RWPE2 (cell line): ENCODE data around the gene PDE8B.

Experiments
- ATAC-seq: fragments of 200-7000 bp; cut with Tn5 transposase; 3 replicates; pipeline ENCODE4 v1.9.1; 2021; ENCODE audit warnings: low read depth
- DNase-seq: peaks from one replicate; pipeline ENCODE4 v3.0.0-alpha.2; 2020; ENCODE audit warnings: low spot score
- H3K27ac ChIP-seq: fragments of 450-650 bp; 2 replicates; pipeline ENCODE4 v1.5.1; 2017; ENCODE audit warnings: mild to moderate bottlenecking; ENCODE audit not compliant: poor library complexity, severe bottlenecking
- H3K27me3 ChIP-seq: fragments of 250-450 bp; sonication (Bioruptor Pico); 2 replicates; pipeline ENCODE4 v1.5.1; 2021; ENCODE audit warnings: mild to moderate bottlenecking, moderate library complexity; ENCODE audit not compliant: insufficient read depth, poor library complexity, severe bottlenecking
- H3K36me3 ChIP-seq: fragments of 250-450 bp; sonication (Bioruptor Pico); 2 replicates; pipeline ENCODE4 v1.5.1; 2020; ENCODE audit warnings: low read depth, mild to moderate bottlenecking, moderate library complexity
- H3K4me1 ChIP-seq: fragments of 250-450 bp; sonication (Bioruptor Pico); 2 replicates; pipeline ENCODE4 v1.5.1; 2021; ENCODE audit warnings: mild to moderate bottlenecking, moderate library complexity; ENCODE audit not compliant: insufficient read depth, poor library complexity, severe bottlenecking
- H3K4me3 ChIP-seq: fragments of 250-450 bp; sonication (Bioruptor Pico); 2 replicates; pipeline ENCODE4 v1.5.1; 2021; ENCODE audit warnings: mild to moderate bottlenecking, moderate library complexity; ENCODE audit not compliant: severe bottlenecking
- H3K9me3 ChIP-seq: fragments of 250-450 bp; sonication (Bioruptor Pico); 2 replicates; pipeline ENCODE4 v1.5.1; 2021; ENCODE audit warnings: mild to moderate bottlenecking, moderate library complexity; ENCODE audit not compliant: severe bottlenecking
- CTCF ChIP-seq: fragments of 450-650 bp; IDR thresholded peaks from one replicate; pipeline ENCODE4 v1.5.1; 2017; ENCODE audit warnings: mild to moderate bottlenecking, moderate library complexity; ENCODE audit not compliant: poor library complexity, severe bottlenecking

Gene PDE8B

GRCh38 chr5:77329664-77330430 lies 119.4 kb downstream of the PDE8B start:
- ATAC-seq (no peak), DNase-seq (no peak)
- Histone ChIP-seq H3K27ac (no peak overlapping the region), H3K4me3 (no peak overlapping the region), H3K27me3 (no peaks in the 10 kb centered on the region), H3K4me1 (no peaks in the 10 kb centered on the region), H3K36me3 (no peaks in the 10 kb centered on the region), H3K9me3 (no peaks in the 10 kb centered on the region)
- no peak for TF ChIP-seq CTCF

GRCh38 chr5:77333036-77333435 lies 122.6 kb downstream of the PDE8B start:
- no peak for TF ChIP-seq CTCF
- no peak for ATAC-seq
- no peak for DNase-seq
- Histone ChIP-seq H3K36me3 (no peaks in the 10 kb centered on the region), H3K27me3 (no peaks in the 10 kb centered on the region), H3K4me3 (no peak overlapping the region), H3K4me1 (no peaks in the 10 kb centered on the region), H3K27ac (no peak overlapping the region), H3K9me3 (no peaks in the 10 kb centered on the region)

- no peaks in the 10 kb centered on the region for H3K36me3 ChIP-seq
- H3K27me3 ChIP-seq, result no peaks in the 10 kb centered on the region
- H3K4me1 ChIP-seq, result no peaks in the 10 kb centered on the region
- H3K9me3 ChIP-seq, result no peaks in the 10 kb centered on the region
- H3K27ac ChIP-seq, result no peak overlapping the region
- ATAC-seq (no peak), DNase-seq (no peak)
- H3K4me3 ChIP-seq, result no peak overlapping the region
- no peak for TF ChIP-seq CTCF
Observed at GRCh38 chr5:77333451-77334123, 123.1 kb downstream of the PDE8B start.

GRCh38 chr5:77337246-77337645 lies 126.8 kb downstream of the PDE8B start:
- ATAC-seq (no peak), DNase-seq (no peak)
- H3K27ac ChIP-seq, result no peak overlapping the region
- TF ChIP-seq CTCF, result no peak
- H3K4me1 ChIP-seq, result no peaks in the 10 kb centered on the region
- H3K4me3 ChIP-seq, result no peak overlapping the region
- no peaks in the 10 kb centered on the region for H3K9me3 ChIP-seq
- H3K36me3 ChIP-seq, result no peaks in the 10 kb centered on the region
- H3K27me3 ChIP-seq, result peaks cover 3% of the 10 kb centered on the region

GRCh38 chr5:77337686-77338085 lies 127.2 kb downstream of the PDE8B start:
- no peak overlapping the region for H3K4me3 ChIP-seq
- DNase-seq (no peak), ATAC-seq (no peak)
- H3K36me3 ChIP-seq, result no peaks in the 10 kb centered on the region
- H3K4me1 ChIP-seq, result no peaks in the 10 kb centered on the region
- peaks cover 3% of the 10 kb centered on the region for H3K27me3 ChIP-seq
- no peaks in the 10 kb centered on the region for H3K9me3 ChIP-seq
- no peak overlapping the region for H3K27ac ChIP-seq
- no peak for TF ChIP-seq CTCF
